ENCODE results near the gene SOWAHC. TPM values are rescaled to one million over a fixed set of nuclear protein-coding genes. Genes with fewer than 3 reads are reported as not detected.

The SOWAHC gene
- total and polyA plus RNA-seq, 2 of the 13 experiments (the other 11 are each of a cell fraction or from before 2014, with no cell fraction given): 21.2 to 22.5 TPM

GRCh38 chr2:109630441-109631430 is 16.6 kb downstream of the SOWAHC start (continued):
- TF ChIP-seq, protein P1, sequence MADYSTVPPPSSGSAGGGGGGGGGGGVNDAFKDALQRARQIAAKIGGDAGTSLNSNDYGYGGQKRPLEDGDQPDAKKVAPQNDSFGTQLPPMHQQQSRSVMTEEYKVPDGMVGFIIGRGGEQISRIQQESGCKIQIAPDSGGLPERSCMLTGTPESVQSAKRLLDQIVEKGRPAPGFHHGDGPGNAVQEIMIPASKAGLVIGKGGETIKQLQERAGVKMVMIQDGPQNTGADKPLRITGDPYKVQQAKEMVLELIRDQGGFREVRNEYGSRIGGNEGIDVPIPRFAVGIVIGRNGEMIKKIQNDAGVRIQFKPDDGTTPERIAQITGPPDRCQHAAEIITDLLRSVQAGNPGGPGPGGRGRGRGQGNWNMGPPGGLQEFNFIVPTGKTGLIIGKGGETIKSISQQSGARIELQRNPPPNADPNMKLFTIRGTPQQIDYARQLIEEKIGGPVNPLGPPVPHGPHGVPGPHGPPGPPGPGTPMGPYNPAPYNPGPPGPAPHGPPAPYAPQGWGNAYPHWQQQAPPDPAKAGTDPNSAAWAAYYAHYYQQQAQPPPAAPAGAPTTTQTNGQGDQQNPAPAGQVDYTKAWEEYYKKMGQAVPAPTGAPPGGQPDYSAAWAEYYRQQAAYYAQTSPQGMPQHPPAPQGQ (CRISPR knock-in tag; IDR thresholded peaks at IDR 0.05; ENCODE audit: borderline replicate concordance): no peak
- TF ChIP-seq, protein P2, sequence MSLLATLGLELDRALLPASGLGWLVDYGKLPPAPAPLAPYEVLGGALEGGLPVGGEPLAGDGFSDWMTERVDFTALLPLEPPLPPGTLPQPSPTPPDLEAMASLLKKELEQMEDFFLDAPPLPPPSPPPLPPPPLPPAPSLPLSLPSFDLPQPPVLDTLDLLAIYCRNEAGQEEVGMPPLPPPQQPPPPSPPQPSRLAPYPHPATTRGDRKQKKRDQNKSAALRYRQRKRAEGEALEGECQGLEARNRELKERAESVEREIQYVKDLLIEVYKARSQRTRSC (CRISPR knock-in tag; IDR thresholded peaks at IDR 0.05; ENCODE audit: low read depth): no peak
- TF ChIP-seq DNMT3B (CRISPR knock-in tag; conservative IDR thresholded peaks at IDR 0.05) (no peak), ZNF430 (CRISPR knock-in tag; IDR thresholded peaks at IDR 0.05) (0 out of 2 replicates have a peak, but pooled peaks have one; percentile 63), KDM5A (IDR thresholded peaks at IDR 0.05; ENCODE audit: borderline replicate concordance, low read length) (no peak), FOSL2 (CRISPR knock-in tag; IDR thresholded peaks at IDR 0.05) (peak; percentile 42; the same call in 1 of the 2 replicates), HDAC1 (CRISPR knock-in tag; IDR thresholded peaks at IDR 0.05) (peak; percentile 64; the same call in 1 of the 2 replicates), AGO2 (optimal IDR thresholded peaks at IDR 0.05; ENCODE audit: low read depth, low read length) (no peak), RBM22 (optimal IDR thresholded peaks at IDR 0.05; ENCODE audit: low read length) (no peak), THAP9 (CRISPR knock-in tag; IDR thresholded peaks at IDR 0.05; ENCODE audit: borderline replicate concordance) (peak; percentile 29; the same call in 1 of the 2 replicates), HOXA9 (CRISPR knock-in tag; IDR thresholded peaks at IDR 0.05; ENCODE audit: borderline replicate concordance) (no peak), ZNF230 (CRISPR knock-in tag; IDR thresholded peaks at IDR 0.05) (no peak)
- TF ChIP-seq, protein P3, sequence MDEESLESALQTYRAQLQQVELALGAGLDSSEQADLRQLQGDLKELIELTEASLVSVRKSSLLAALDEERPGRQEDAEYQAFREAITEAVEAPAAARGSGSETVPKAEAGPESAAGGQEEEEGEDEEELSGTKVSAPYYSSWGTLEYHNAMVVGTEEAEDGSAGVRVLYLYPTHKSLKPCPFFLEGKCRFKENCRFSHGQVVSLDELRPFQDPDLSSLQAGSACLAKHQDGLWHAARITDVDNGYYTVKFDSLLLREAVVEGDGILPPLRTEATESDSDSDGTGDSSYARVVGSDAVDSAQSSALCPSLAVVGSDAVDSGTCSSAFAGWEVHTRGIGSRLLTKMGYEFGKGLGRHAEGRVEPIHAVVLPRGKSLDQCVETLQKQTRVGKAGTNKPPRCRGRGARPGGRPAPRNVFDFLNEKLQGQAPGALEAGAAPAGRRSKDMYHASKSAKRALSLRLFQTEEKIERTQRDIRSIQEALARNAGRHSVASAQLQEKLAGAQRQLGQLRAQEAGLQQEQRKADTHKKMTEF (CRISPR knock-in tag; IDR thresholded peaks at IDR 0.05): peak; percentile 66
